ENCODE measurements around the gene VPS26C.

DNA sequence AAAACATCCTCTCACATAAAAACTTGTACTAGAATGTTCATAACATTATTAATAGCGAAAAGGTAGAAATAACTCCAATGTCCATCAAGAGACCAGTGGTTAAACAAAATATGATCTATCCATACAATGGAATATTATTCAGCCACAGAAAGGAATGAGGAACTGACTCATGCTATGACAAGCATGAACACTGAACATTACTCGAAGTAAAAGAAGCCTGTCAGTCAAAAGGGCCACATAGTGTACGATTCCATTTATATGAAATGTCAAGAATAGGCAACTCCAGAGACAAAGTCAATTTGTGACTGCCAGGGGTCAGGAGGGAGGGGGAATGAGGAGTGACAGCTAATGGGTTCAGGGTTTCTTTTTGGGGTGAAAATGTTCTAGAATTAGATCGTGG is 2.3 kb downstream of the VPS26C start:
- TF ChIP-seq ZFP3 (CRISPR knock-in tag; IDR thresholded peaks at IDR 0.05), result no peak
- TF ChIP-seq ZFP30 (CRISPR knock-in tag; IDR thresholded peaks at IDR 0.05), result no peak
